GM21723 (cell line): ENCODE data around the gene RAB40C.

ENCODE experiments used
- ATAC-seq: cut with Tn5 transposase; IDR thresholded peaks from one replicate; pipeline ENCODE4 v1.9.1; 2021; ENCODE audit warnings: mild to moderate bottlenecking, moderate library complexity; ENCODE audit not compliant: unreplicated experiment

Gene RAB40C

DNA sequence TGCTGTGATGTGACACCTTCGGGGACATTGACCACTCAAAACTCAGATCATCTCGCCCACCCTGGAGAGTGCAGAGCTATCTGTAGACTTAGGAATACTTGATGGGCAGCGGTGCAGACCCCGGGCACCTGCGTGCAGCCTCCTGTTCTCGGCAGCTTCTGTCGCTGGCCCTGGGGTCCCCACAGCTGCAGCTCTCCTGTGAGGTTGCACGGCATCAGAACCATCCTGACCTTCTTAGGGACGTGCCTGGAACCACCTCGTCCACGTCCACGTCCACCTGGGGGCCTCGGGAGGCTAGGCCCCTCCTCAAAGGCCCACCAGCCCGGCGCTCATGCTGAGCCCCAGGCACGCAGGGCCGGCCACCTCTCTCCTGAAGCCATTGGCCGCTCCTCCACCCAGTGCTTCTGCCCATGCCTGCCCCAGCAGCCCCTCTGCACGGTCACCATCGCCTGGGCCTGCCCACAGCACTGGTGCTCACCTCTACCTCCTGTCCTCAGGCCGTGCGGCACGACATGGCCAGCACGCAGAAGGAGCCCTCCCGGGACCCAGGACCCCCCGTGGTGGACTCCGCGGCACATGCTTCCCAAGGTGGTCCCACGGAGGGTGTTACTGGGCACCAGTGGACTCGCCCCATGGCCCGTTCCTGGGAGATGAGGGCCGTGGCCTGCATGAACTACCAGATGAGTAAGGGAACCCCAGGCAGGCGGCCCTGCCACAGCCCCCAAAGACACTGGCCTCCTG is 38.6 kb downstream of the RAB40C start:
- no peak for ATAC-seq

DNA sequence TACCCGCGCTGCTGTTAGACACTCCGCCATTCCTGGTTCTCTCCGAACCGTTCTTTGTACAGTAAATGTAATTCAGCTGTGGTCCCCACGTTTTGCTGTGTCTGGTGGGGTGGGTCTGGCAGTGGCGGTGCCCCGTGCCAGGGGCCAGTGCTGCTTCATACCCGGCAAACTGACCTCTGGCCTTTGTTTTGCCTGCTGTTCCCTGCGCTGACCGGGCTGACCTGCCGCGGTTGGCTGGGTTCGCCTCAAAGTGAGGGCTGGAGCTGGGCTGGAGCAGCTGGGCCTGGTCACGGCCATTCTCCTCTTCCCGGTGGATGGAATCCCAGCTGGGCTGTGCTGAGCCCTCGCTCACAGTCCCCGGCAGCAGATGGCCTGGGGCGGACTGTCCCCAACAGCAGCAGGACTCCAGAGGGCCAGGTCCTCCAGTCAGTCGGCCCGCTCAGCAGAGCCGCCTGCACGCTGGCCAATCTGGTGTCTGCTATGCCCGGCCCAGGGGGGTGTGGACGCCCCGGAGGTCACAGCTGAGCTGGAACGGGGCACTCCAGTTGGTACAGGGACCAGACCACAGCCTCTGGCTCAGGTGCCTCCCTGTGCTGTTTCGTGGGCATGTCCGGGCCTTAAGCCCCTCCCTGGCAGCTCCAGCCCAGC is 39.4 kb downstream of the RAB40C start:
- ATAC-seq = no peak

DNA sequence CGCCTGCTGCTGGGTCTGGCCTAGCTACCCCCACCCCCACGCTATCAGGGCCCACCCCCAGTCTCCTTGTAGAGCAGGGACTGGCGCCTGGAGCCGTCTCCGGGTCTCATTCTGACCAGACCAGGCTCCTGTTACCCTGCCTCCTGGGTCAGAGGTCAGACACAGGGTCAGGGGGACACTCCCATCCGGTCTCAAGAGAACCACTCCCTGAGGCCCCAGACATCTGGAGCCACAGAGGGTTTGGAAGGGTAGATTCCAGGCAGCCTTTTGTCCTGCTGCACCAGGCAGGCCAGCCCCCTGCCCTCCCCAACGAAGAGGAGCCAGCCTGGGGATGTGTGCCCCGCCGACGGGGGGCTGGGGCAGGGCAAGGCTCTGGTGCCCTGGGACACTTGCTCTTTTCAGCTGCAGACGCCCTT is 40.0 kb downstream of the RAB40C start:
- no peak for ATAC-seq

DNA sequence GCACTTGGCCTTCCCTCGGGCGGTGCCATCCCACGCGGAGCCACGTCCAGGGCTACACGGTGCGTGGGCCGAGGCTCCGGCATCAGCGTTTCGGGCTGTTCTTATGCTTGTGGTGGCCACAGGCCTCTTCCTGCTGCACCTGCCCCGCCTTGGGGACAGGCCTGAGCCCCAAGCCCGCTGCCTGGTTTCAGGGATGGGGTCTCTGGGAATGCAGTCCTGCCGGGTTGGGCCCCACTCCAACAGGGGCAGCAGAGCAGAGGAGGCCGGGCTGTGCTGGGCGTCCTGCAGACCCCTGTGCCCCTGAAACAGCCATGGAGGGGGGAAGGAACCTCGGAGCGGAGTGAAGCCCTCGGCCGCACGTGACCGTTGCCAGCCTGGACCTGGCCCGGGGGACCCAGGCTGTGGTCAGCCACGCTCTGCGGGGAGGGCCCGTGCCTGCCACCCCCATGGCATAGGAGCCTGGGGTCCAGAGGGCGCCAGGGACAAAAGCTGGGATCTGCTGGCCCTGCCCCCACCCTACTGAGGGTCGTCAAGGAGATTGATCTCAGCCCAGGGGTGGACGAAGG is 40.5 kb downstream of the RAB40C start:
- no peak for ATAC-seq

DNA sequence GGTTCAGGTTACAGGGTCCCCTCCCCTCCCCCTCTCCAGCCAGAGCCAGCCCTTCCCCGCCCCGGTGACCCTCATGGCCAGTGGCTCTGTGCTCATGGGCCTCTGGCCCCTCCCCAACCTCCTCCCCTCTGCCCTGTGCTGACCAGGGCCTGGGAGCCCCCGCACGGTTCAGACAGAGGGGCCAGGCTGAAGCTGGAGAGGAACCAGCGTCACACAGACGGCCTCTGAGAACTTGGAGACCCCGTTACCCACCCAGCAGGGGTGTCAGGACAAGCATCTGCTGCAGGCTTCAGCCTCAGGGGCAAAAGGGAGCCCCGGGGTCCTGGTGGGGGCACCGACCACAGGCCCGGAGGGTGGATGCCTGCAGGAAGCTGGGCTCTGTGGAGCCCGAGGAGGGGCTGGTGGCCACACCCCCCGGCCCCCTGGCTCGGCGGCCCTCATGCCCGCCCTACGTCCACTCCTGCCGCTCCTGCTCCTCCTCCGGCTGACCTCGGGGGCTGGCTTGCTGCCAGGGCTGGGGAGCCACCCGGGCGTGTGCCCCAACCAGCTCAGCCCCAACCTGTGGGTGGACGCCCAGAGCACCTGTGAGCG is 41.0 kb downstream of the RAB40C start, which contains the start of gene WFIKKN1:
WFIKKN1 (plus strand) TSS at position 171 of the 591 bp plus-strand sequence; CDS start at position 440, 269 bp downstream.
- no peak for ATAC-seq

DNA sequence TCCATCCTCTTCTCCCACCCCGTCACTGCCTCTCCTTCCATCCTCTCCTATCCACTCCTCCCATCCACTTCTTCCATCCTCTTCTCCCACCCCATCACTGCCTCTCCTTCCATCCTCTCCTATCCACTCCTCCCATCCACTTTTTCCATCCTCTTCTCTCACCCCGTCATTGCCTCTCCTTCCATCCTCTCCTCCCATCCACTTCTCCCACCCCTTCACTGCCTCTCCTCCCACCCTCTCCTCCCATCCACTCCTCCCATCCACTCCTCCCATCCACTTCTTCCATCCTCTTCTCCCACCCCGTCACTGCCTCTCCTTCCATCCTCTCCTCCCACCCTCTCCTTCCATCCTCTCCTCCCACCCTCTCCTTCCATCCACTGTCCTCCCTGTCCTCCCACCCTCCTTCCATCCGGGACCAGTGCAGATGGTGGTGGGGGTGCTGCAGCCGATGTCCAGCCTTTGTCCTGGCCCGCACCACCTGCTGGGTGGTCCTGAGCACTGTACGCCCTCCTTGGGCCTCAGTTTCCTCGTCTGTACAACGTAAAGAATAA is 42.0 kb downstream of the RAB40C start:
- no peak for ATAC-seq

DNA sequence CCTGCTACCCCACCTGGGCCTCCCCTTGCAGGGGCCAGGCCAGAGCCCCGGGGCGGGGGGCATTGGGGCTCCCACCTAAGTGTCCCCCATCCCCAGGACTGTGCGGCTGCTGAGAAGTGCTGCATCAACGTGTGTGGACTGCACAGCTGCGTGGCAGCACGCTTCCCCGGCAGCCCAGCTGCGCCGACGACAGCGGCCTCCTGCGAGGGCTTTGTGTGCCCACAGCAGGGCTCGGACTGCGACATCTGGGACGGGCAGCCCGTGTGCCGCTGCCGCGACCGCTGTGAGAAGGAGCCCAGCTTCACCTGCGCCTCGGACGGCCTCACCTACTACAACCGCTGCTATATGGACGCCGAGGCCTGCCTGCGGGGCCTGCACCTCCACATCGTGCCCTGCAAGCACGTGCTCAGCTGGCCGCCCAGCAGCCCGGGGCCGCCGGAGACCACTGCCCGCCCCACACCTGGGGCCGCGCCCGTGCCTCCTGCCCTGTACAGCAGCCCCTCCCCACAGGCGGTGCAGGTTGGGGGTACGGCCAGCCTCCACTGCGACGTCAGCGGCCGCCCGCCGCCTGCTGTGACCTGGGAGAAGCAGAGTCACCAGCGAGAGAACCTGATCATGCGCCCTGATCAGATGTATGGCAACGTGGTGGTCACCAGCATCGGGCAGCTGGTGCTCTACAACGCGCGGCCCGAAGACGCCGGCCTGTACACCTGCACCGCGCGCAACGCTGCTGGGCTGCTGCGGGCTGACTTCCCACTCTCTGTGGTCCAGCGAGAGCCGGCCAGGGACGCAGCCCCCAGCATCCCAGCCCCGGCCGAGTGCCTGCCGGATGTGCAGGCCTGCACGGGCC is 42.8 kb downstream of the RAB40C start:
- no peak for ATAC-seq

DNA sequence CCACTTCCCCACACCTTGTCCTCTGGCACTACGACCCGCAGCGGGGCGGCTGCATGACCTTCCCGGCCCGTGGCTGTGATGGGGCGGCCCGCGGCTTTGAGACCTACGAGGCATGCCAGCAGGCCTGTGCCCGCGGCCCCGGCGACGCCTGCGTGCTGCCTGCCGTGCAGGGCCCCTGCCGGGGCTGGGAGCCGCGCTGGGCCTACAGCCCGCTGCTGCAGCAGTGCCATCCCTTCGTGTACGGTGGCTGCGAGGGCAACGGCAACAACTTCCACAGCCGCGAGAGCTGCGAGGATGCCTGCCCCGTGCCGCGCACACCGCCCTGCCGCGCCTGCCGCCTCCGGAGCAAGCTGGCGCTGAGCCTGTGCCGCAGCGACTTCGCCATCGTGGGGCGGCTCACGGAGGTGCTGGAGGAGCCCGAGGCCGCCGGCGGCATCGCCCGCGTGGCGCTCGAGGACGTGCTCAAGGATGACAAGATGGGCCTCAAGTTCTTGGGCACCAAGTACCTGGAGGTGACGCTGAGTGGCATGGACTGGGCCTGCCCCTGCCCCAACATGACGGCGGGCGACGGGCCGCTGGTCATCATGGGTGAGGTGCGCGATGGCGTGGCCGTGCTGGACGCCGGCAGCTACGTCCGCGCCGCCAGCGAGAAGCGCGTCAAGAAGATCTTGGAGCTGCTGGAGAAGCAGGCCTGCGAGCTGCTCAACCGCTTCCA is 43.6 kb downstream of the RAB40C start:
- ATAC-seq = no peak

DNA sequence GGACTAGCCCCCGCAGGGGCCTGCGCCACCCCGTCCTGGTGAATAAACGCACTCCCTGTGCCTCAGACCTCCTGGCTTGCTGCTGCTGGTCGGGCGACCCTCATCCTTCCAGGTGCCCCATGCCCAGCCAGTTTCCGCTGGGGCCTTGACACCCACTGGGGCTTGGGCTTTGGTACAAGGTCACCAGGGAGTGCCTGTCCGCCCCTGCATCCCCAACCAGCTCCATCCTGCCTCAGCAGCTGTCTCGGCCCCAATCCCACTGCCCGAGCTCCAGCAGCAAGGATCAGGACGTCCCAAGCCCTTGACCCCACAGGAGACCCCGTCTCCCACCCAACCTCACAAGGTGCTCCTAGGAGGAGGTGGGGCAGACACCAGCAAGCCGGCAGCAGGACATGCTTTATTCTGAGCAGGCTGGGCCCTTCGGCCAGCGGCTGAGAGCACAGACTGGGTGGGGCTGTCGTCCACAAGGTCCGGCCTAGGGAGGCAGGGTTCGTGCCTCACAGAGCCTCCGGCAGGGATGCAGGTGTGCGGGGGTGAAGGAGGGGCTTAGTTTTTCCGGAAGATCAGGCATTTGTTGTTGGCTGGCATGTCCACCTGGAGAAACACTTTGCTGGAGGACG is 44.3 kb downstream of the RAB40C start:
- no peak for ATAC-seq

DNA sequence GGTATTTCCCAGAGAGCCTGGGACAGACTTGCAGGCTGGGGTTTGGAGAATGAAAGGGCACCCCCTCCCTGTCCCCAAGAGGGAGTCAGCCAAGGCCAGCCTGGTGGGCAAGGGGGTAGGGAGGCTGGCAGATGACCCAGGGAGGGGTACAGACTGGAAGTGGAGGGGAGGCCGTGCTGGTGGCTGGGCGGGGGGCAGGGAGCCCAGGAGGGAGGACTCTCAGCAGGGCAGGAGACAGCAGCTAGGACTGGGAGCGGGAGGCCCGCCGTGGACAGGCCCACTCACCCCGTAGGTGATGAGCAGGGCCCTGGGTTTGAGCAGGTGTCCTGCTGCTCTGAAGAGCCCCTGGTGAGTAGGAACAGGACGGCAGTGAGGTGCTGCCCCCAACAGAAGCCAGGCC is 45.1 kb downstream of the RAB40C start:
- ATAC-seq = no peak

DNA sequence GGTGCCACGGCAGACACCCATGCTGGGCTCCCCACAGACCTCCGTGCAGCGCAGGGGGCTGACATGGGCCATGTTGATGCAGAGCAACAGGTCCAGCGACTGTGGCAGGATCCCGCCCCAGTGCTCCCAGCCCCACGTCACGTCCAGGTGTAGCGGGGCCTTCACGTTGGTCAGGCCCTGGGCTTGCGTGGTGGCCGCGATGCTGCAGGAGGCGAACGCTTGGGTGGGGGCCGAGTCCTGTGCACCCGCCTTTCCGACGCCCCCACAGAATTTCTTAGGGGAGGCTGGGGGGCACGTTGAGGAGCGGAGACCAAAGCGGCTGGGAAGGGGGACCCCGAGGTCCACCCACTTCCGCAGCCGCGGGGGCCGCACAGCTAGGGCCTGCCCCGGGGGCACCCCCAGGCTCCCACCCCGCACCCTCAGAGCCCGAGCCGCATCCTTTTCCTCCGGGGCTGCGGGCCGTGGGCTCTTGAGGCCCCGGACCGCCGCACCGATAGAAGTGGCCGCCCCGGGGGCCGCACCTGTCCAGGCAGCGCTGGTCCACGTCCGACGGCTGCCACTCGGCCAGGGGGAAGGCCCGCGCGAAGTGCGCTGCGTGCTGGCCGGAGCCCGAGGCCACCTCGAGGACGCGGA is 45.8 kb downstream of the RAB40C start:
- ATAC-seq = no peak

DNA sequence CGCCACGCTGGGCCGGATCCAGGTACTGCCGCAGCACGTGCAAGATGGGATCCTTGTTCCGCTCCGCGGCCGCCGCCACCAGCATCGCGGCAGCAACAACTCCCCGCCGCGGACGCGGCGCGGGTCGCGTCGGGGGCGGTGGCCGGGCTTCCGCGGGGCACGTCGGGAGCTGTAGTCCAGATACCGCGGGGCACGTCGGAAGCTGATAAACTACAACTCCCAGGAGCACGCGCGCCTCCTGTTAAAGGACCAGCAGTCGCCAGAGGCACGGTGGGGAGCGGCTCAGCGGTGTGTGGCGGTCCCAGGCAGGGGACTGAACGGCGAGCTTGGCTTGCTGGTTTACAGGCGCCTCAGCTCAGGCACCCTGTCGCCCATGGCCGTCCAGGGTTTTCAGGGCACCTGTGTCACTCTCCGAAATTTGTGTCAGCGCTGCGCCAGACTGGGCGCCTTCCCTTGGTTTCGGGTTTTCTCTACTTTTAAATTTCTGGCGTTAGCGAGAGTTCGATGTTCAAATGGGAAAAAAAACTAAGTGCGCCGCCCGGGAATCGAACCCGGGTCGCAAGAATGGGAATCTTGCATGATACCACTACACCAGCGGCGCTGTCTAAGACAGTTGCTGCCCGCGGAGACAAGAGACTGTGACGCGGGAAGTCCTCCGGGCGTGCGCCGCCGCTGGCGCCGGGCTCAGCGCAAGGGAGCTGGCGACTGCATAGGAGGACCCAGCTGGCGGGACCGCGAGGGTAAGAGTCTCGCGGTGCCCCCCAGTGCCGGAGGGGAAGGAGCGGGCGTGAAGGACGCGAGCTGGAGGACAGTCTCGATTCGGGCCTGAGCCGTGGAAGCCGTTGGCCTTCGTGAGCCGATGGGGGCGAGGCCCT is 46.6 kb downstream of the RAB40C start, which contains the start of gene METTL26:
METTL26 (minus strand) TSS at position 100 of the 875 bp plus-strand sequence; CDS start at position 85, 15 bp downstream.
- ATAC-seq = peak; percentile 70

DNA sequence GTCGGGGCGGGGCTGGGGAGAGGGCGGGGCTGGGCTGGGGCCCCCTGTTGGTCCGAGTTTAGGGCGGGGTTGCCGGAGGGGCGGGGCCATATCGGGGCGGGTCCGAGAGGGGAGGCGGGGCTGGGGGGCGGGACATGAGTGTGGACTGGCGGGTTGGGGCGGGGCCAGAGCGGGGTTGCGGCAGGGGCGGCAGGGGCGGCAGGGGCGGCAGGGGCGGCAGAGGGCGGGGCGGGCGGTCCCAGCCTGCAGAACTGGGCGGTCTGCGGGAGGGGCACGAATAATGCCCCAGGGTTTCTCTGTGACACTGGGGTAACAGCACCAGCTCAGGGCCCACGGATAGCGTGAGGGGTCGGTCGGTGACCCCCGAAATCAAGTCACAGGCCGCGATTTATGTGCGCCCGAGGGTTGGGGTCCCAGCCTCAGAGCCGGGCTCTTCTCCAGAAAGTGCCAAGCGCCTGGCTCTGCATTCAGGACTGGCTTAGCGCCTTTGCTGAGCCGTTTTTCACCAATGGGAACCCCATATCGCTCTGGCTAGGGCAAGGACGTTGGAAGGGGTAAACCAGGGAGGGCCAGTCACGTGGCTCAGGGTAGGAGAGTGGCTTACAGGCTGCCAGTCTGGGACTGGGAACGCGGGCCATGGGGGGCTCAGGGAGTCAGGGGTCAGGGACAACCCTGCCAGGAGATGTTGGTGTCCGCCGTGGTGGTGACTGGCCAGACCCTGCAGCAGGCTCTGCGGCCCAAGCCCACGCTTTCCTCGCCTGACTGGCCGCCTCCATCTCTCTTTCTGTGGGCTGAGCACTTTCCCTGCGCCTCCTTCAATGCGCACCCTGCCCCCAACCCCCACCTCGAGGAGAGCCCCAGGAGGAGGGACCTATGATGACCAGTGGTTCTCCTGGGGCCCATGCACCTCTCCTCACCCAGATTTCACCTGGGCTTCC is 47.5 kb downstream of the RAB40C start:
- ATAC-seq = no peak

DNA sequence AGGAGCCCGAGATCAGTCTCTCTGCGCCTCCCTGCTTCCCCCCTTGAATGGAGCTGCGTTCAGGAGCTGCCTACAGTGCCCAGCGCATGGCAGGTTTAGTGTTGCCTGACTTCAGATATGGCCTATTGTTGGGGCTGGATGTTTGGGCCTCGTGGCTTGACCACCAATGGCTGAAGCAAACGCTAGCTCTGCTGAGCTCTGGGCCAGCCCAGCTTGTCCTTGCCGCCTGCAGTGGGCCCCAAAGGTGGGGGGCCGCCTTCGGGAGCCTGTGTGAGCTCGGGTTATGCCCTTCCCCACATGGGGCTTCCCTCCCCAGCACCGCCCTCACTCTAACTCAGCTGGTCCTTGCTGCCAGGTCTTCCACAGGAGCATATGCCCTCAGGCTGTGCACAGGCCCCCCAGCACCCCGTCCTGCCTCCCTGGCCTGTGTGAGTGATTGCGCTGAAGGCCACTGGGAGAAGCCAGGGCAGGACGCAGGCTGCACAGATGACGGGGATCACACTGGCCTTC is 48.2 kb downstream of the RAB40C start:
- no peak for ATAC-seq

DNA sequence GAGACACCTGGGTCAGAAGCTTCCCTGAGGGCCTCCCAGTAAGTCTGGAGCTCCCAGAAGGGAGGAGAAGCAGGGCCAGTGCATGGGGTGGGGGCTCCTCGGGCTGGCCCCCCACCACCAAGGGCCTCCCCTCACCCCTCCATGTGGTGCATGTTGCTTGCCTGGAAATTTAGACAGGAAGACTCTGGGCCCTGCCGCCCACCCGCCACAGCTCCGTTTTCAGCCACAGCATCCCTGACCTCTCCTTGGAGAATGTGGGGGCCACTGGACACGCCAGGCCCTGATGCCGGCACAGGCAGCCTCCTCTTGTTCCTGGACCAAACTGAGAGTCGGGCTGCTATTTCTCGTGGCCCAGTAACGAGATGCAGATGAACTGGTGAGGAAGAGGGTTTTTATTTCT is 49.0 kb downstream of the RAB40C start:
- ATAC-seq = no peak

DNA sequence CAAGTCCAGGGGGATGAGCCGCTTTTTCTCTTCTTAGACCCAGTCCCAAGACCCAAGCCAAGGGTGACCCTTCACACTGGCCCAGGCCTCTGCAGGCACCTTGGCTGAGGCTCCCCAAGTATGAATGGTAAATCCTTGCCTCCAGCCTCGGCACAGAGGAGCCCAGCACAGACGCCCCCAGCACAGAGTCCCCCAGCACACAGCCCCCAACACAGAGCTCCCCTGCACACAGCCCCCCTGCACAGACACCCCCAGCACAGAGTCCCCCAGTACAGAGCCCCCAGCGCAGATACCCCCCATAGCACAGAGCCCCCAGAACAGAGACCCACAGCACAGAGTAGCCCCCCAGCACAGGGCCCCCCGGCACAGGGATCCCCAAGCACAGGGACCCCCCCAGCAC is 50.7 kb downstream of the RAB40C start:
- ATAC-seq = no peak
